Measurements from ENCODE around the gene TPH2.

The TPH2 gene

GRCh38 chr12:71896205-71896882 lies 42.3 kb upstream of the TPH2 start:
- no peak overlapping the region for H3K9ac ChIP-seq (ENCODE audit: low read depth, low read length)
- no peak overlapping the region for H3K27ac ChIP-seq (ENCODE audit: low read length)
- H2AFZ ChIP-seq (ENCODE audit: low read depth, low read length), result no peak overlapping the region
- peaks cover 69% of the 10 kb centered on the region for H3K36me3 ChIP-seq (ENCODE audit: insufficient read depth, low read length)
- no peaks in the 10 kb centered on the region for H3K4me1 ChIP-seq (ENCODE audit: insufficient read depth, low read length)
- DNase-seq (no peak), ATAC-seq (ENCODE audit: insufficient read depth, low read depth) (no peak)
- H3K79me2 ChIP-seq (ENCODE audit: insufficient read depth, low read length), result no peaks in the 10 kb centered on the region
- no peaks in the 10 kb centered on the region for H3K9me3 ChIP-seq (ENCODE audit: insufficient read depth, low read length, severe bottlenecking)
- no peak overlapping the region for H3K4me3 ChIP-seq (ENCODE audit: low read depth in 1 of 2, low read length in 2 of 2)
- H3K27me3 ChIP-seq (ENCODE audit: insufficient read depth, low read length, poor library complexity), result no peaks in the 10 kb centered on the region
- H3K4me2 ChIP-seq (ENCODE audit: insufficient read depth, low read length), result no peak overlapping the region
- TF ChIP-seq CTCF (IDR thresholded peaks at IDR 0.05; ENCODE audit: borderline replicate concordance, extremely low read depth, low read length, poor library complexity, severe bottlenecking) (no peak), EZH2 (IDR thresholded peaks at IDR 0.05; ENCODE audit: borderline replicate concordance, low read depth, low read length, severe bottlenecking) (no peak)
- H4K20me1 ChIP-seq (ENCODE audit: insufficient read depth, low read length), result no peaks in the 10 kb centered on the region

DNA sequence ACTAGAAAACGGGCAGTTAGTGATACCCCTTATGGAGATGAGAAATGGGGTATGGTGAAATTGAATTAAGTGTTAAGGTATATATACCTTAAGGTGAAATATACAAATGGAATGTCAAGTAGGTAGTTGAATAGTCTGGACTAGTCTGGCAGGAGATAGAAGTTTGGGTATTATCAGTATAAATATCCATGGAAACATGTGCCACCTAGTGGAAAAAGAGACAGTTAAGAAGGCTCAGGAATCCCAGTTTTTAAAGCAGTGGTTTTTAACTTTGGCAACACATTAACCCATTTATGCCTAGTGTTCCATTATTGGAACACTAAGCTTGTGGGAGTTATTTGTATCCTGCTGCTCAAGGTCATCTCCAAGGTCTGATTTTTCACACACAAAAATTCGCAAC lies 38.6 kb upstream of the TPH2 start:
- ATAC-seq (ENCODE audit: insufficient read depth, low read depth) (no peak), DNase-seq (no peak)
- Histone ChIP-seq H4K20me1 (ENCODE audit: insufficient read depth, low read length) (no peaks in the 10 kb centered on the region), H3K4me3 (ENCODE audit: low read depth in 1 of 2, low read length in 2 of 2) (no peak overlapping the region), H3K27me3 (ENCODE audit: insufficient read depth, low read length, poor library complexity) (no peaks in the 10 kb centered on the region), H3K4me2 (ENCODE audit: insufficient read depth, low read length) (no peak overlapping the region), H2AFZ (ENCODE audit: low read depth, low read length) (no peak overlapping the region), H3K4me1 (ENCODE audit: insufficient read depth, low read length) (no peaks in the 10 kb centered on the region), H3K9me3 (ENCODE audit: insufficient read depth, low read length, severe bottlenecking) (no peaks in the 10 kb centered on the region), H3K36me3 (ENCODE audit: insufficient read depth, low read length) (peaks cover 86% of the 10 kb centered on the region), H3K9ac (ENCODE audit: low read depth, low read length) (no peak overlapping the region), H3K79me2 (ENCODE audit: insufficient read depth, low read length) (no peaks in the 10 kb centered on the region), H3K27ac (ENCODE audit: low read length) (no peak overlapping the region)
- peak; percentile 18 for TF ChIP-seq CTCF (IDR thresholded peaks at IDR 0.05; ENCODE audit: borderline replicate concordance, extremely low read depth, low read length, poor library complexity, severe bottlenecking)
- no peak for TF ChIP-seq EZH2 (IDR thresholded peaks at IDR 0.05; ENCODE audit: borderline replicate concordance, low read depth, low read length, severe bottlenecking)

GRCh38 chr12:71904629-71905028 lies 34.0 kb upstream of the TPH2 start:
- peaks cover 82% of the 10 kb centered on the region for H3K36me3 ChIP-seq (ENCODE audit: insufficient read depth, low read length)
- no peaks in the 10 kb centered on the region for H3K79me2 ChIP-seq (ENCODE audit: insufficient read depth, low read length)
- TF ChIP-seq CTCF (IDR thresholded peaks at IDR 0.05; ENCODE audit: borderline replicate concordance, extremely low read depth, low read length, poor library complexity, severe bottlenecking), result no peak
- TF ChIP-seq EZH2 (IDR thresholded peaks at IDR 0.05; ENCODE audit: borderline replicate concordance, low read depth, low read length, severe bottlenecking), result no peak
- no peak overlapping the region for H3K4me2 ChIP-seq (ENCODE audit: insufficient read depth, low read length)
- no peaks in the 10 kb centered on the region for H4K20me1 ChIP-seq (ENCODE audit: insufficient read depth, low read length)
- ATAC-seq (ENCODE audit: insufficient read depth, low read depth) (no peak), DNase-seq (no peak)
- H3K27me3 ChIP-seq (ENCODE audit: insufficient read depth, low read length, poor library complexity), result no peaks in the 10 kb centered on the region
- H3K27ac ChIP-seq (ENCODE audit: low read length), result 0 out of 2 replicates have a peak overlapping the region, but pooled peaks have one; percentile 13
- H3K4me1 ChIP-seq (ENCODE audit: insufficient read depth, low read length), result no peaks in the 10 kb centered on the region
- H3K9ac ChIP-seq (ENCODE audit: low read depth, low read length), result no peak overlapping the region
- no peak overlapping the region for H2AFZ ChIP-seq (ENCODE audit: low read depth, low read length)
- H3K9me3 ChIP-seq (ENCODE audit: insufficient read depth, low read length, severe bottlenecking), result peaks cover 1% of the 10 kb centered on the region
- no peak overlapping the region for H3K4me3 ChIP-seq (ENCODE audit: low read depth in 1 of 2, low read length in 2 of 2)

All from DND-41 (cell line).